Ovary (tissue), 9 donors: ENCODE data around the gene MSLN. TPM values are rescaled to one million over a fixed set of nuclear protein-coding genes. Genes with fewer than 3 reads are reported as not detected.

ENCODE experiments used
- DNase-seq, 5 donors: peaks; one replicate each; pipeline ENCODE4 v3.0.0-alpha.2; 2019 to 2020
- H3K27ac ChIP-seq, 2 donors: fragments of 200-600 bp; one replicate each; pipeline versions ENCODE4 v1.5.1 to v1.8.0; 2019 to 2022
- H3K27me3 ChIP-seq: fragments of 200-600 bp; one replicate; pipeline ENCODE4 v1.8.0; 2022
- H3K36me3 ChIP-seq: fragments of 200-600 bp; sonication (generic); one replicate; pipeline ENCODE4 v1.5.1; 2019
- H3K4me1 ChIP-seq: one replicate; pipeline ENCODE4 v1.8.1; 2013; ENCODE audit warnings: mild to moderate bottlenecking, moderate library complexity; ENCODE audit not compliant: insufficient read depth
- H3K4me3 ChIP-seq: fragments of 200-600 bp; sonication (generic); one replicate; pipeline ENCODE4 v1.5.1; 2017
- H3K9me3 ChIP-seq, 2 donors: fragments of 200-600 bp in 1 of 2; sonication (generic) in 1 of 2; one replicate each; pipeline versions ENCODE4 v1.5.1 to v1.8.1; 2013 to 2019; ENCODE audit warnings: mild to moderate bottlenecking in 1 of 2, moderate library complexity in 1 of 2
- CTCF ChIP-seq, 3 donors: fragments of 450-650 bp in 2 of 3; fragments of 200-600 bp in 1 of 3; IDR thresholded peaks; one replicate each; pipeline versions ENCODE4 v1.5.1 to v1.8.0; 2016 to 2022; ENCODE audit warnings: antibody characterized with exemption in 3 of 3, mild to moderate bottlenecking in 1 of 3
- EP300 ChIP-seq: sonication (generic); formaldehyde crosslinking; IDR thresholded peaks from one replicate; pipeline ENCODE4 v1.6.1; 2017; ENCODE audit warnings: antibody characterized with exemption
- POLR2A ChIP-seq: fragments of 450-650 bp; IDR thresholded peaks from one replicate; pipeline ENCODE4 v1.6.1; 2017; ENCODE audit warnings: antibody characterized with exemption, mild to moderate bottlenecking, moderate library complexity
- WGBS, 3 donors: extraction: QIAGEN DNeasy Blood & Tissue Kit in 1 of 3; methylation state at CpG; one replicate each; pipeline versions ENCODE4 v1.1.5 to v1.1.7; 2013 to 2017; 5-methylcytosine and 5-hydroxymethylcytosine counted together
- intact Hi-C, 4 donors: fragments of 100-400 bp; cut with DNase I; formaldehyde crosslinking; loops; one replicate each; pipeline versions ENCODE4 v1.11.0 to v1.15.1; 2022 to 2023
- polyA plus RNA-seq, 2 donors: library from polyadenylated mRNA; stranded (reverse); fragments of 200-250 nt in 1 of 2; fragments of 350-450 nt in 1 of 2; fragmentation: Illumina TruSeq in 1 of 2; extraction: RNeasy Lipid Tissue Mini Kit (QIAGEN cat#74804) in 1 of 2; gene quantifications; one replicate each; pipeline ENCODE4 v1.2.3, GENCODE V29; 2013 to 2014
- total RNA-seq, 7 donors: library from RNA; depleted of rRNA in 2 of 7; stranded (reverse); fragments of >200 nt in 2 of 7; fragmentation: NEBNext Ultra II Directional in 3 of 7; extraction: Animal tissue kit (Norgen Biotek cat#: 25700) in 3 of 7; gene quantifications; one replicate each; pipeline versions ENCODE4 v1.1.0 to v1.2.4, GENCODE V29; 2016 to 2023
- donor health status: DM: no; HTN: no; CAD: no; lungs with moderate emphysema.
- donor health status: DM: no; HTN: no; CAD: no.
- donor health status: Bipolar disorder and iron deficiency.
- donor health status: DM: yes; HTN: yes; CAD: no.
- donor health status: DM: no; HTN: no; CAD: no.
- donor health status: DM: yes; HTN: yes; CAD: no.

The MSLN gene
- total and polyA plus RNA-seq, 9 donors, result 0.40 to 314 (median 6.1) TPM

GRCh38 chr16:807347-808084, 47.0 kb downstream of the MSLN start:
- peak overlapping the region in 1 of 2 donors; percentile 69 for H3K27ac ChIP-seq
- TF ChIP-seq EP300 (no peak), CTCF (IDR thresholded peaks at IDR 0.05) (peak in 1 of 3 donors; percentile 16), POLR2A (peak; percentile 56)
- no peaks in the 10 kb centered on the region for H3K27me3 ChIP-seq
- intact Hi-C loops, result no loop called here
- DNase-seq, result peak; percentile 89 to 96 (median 93)
- WGBS, 3 donors, result 0 to 30% (median 6%) methylated on average over 48 to 80 of the region's 80 CpGs
- peak overlapping the region; percentile 82 for H3K4me3 ChIP-seq
- no peaks in the 10 kb centered on the region for H3K36me3 ChIP-seq
- H3K9me3 ChIP-seq, result peaks cover 0 to 5% of the 10 kb centered on the region in 2 donors
- H3K4me1 ChIP-seq, result peaks cover 7% of the 10 kb centered on the region

GRCh38 chr16:808085-808386, 47.5 kb downstream of the MSLN start:
- no peak for DNase-seq
- H3K4me3 ChIP-seq, result peak overlapping the region; percentile 82
- intact Hi-C loops, result no loop called here
- H3K27ac ChIP-seq, result no peak overlapping the region
- 4 to 28% (median 25%) methylated on average over 18 to 19 of the region's 19 CpGs for WGBS, 3 donors
- peaks cover 7% of the 10 kb centered on the region for H3K4me1 ChIP-seq
- no peaks in the 10 kb centered on the region for H3K36me3 ChIP-seq
- no peaks in the 10 kb centered on the region for H3K27me3 ChIP-seq
- H3K9me3 ChIP-seq, result peaks cover 0 to 5% of the 10 kb centered on the region in 2 donors
- TF ChIP-seq EP300 (no peak), POLR2A (no peak), CTCF (IDR thresholded peaks at IDR 0.05) (no peak)

GRCh38 chr16:813204-813915, 52.8 kb downstream of the MSLN start:
- H3K36me3 ChIP-seq, result no peaks in the 10 kb centered on the region
- H3K9me3 ChIP-seq, result peaks cover 0 to 5% of the 10 kb centered on the region in 2 donors
- H3K4me3 ChIP-seq, result no peak overlapping the region
- H3K4me1 ChIP-seq, result peaks cover 4% of the 10 kb centered on the region
- peak in 2 of 5 donors; percentile 56 to 69 for DNase-seq
- H3K27ac ChIP-seq, result no peak overlapping the region
- TF ChIP-seq POLR2A (no peak), EP300 (no peak), CTCF (IDR thresholded peaks at IDR 0.05) (peak in 2 of 3 donors; percentile 35 to 61)
- intact Hi-C loops, result loop anchor here in 2 of 4 donors (10.0 kb wide), 2 partner anchors 241 to 281 kb away; partner anchors contain the start of gene C1QTNF8 (in 1 of the 2)
- WGBS, 3 donors, result 5 to 8% (median 7%) methylated on average over 59 to 67 of the region's 67 CpGs
- H3K27me3 ChIP-seq, result peaks cover 4% of the 10 kb centered on the region

- 51 to 57% (median 54%) methylated on average over 22 of the region's 22 CpGs for WGBS, 3 donors
- Histone ChIP-seq H3K27ac (no peak overlapping the region), H3K9me3 (peaks cover 0 to 5% of the 10 kb centered on the region in 2 donors), H3K36me3 (no peaks in the 10 kb centered on the region), H3K27me3 (peaks cover 4% of the 10 kb centered on the region), H3K4me1 (peaks cover 3% of the 10 kb centered on the region), H3K4me3 (no peak overlapping the region)
- intact Hi-C loops, result loop anchor here in 2 of 4 donors (10.0 kb wide), 2 partner anchors 241 to 281 kb away; partner anchors contain the start of gene C1QTNF8 (in 1 of the 2)
- no peak for TF ChIP-seq EP300
- no peak for TF ChIP-seq POLR2A
- TF ChIP-seq CTCF (IDR thresholded peaks at IDR 0.05), result no peak
- no peak for DNase-seq
Observed at GRCh38 chr16:813916-814412, 53.4 kb downstream of the MSLN start.
